ENCODE results near the gene PAK1.
"Not testable (repeated sequence)": the region's sequence is repeated elsewhere in the genome, so short reads cannot be mapped to it uniquely, and the experiment has no call there.

Gene PAK1

GRCh38 chr11:77510851-77511250 lies 37.0 kb upstream of the PAK1 start:
- TF ChIP-seq Cebpa-rat (IDR thresholded peaks at IDR 0.05): no peak
- no peak overlapping the region for H3K27ac ChIP-seq
- H3K4me3 ChIP-seq: no peak overlapping the region
- H3K4me2 ChIP-seq: peak overlapping the region in 3 of 11 experiments; percentile 71 to 88 (median 82); a peak in 3 of 22 replicates
- H3K27me3 ChIP-seq: no peaks in the 10 kb centered on the region
- H4K20me1 ChIP-seq: no peaks in the 10 kb centered on the region
- H3K9ac ChIP-seq: no peak overlapping the region
- H3K9me3 ChIP-seq (replicated peaks in 1 of 11): no peaks in the 10 kb centered on the region
- H3K4me1 ChIP-seq: peaks cover 0 to 24% (median 11%) of the 10 kb centered on the region in 10 experiments; a peak in 11 of 20 replicates
- no peaks in the 10 kb centered on the region for H3K36me3 ChIP-seq

GRCh38 chr11:77510095-77510494 lies 36.2 kb upstream of the PAK1 start:
- no peaks in the 10 kb centered on the region for H3K36me3 ChIP-seq
- no peak overlapping the region for H3K9ac ChIP-seq
- no peak overlapping the region for H3K4me2 ChIP-seq
- TF ChIP-seq Cebpa-rat (IDR thresholded peaks at IDR 0.05): no peak
- H3K27ac ChIP-seq: no peak overlapping the region
- H3K4me1 ChIP-seq: peaks cover 0 to 24% (median 11%) of the 10 kb centered on the region in 10 experiments; a peak in 11 of 20 replicates
- no peak overlapping the region for H3K4me3 ChIP-seq
- no peaks in the 10 kb centered on the region for H3K9me3 ChIP-seq (replicated peaks in 1 of 11)
- no peaks in the 10 kb centered on the region for H4K20me1 ChIP-seq
- H3K27me3 ChIP-seq: no peaks in the 10 kb centered on the region

- Histone ChIP-seq H4K20me1 (no peaks in the 10 kb centered on the region), H3K27ac (no peak overlapping the region), H3K36me3 (no peaks in the 10 kb centered on the region), H3K4me2 (no peak overlapping the region), H3K4me3 (no peak overlapping the region), H3K9me3 (replicated peaks in 1 of 11) (no peaks in the 10 kb centered on the region), H3K27me3 (no peaks in the 10 kb centered on the region), H3K9ac (no peak overlapping the region), H3K4me1 (peaks cover 0 to 28% (median 11%) of the 10 kb centered on the region in 10 experiments; a peak in 11 of 20 replicates)
- no peak for TF ChIP-seq Cebpa-rat (IDR thresholded peaks at IDR 0.05)
Measured at GRCh38 chr11:77508019-77508418, 34.1 kb upstream of the PAK1 start.

- H3K36me3 ChIP-seq: no peaks in the 10 kb centered on the region
- no peaks in the 10 kb centered on the region for H3K27me3 ChIP-seq
- no peak overlapping the region for H3K4me3 ChIP-seq
- no peak overlapping the region for H3K9ac ChIP-seq
- H3K4me2 ChIP-seq: no peak overlapping the region
- H3K4me1 ChIP-seq: peaks cover under 1 to 29% (median 11%) of the 10 kb centered on the region in 10 experiments
- no peak overlapping the region for H3K27ac ChIP-seq
- no peaks in the 10 kb centered on the region for H3K9me3 ChIP-seq (replicated peaks in 1 of 11)
- no peaks in the 10 kb centered on the region for H4K20me1 ChIP-seq
- TF ChIP-seq Cebpa-rat (IDR thresholded peaks at IDR 0.05): no peak
Measured at GRCh38 chr11:77506857-77507256, 33.0 kb upstream of the PAK1 start.

- Histone ChIP-seq H3K36me3 (no peaks in the 10 kb centered on the region), H3K9ac (no peak overlapping the region), H3K4me1 (peaks cover 8 to 29% (median 16%) of the 10 kb centered on the region in 10 experiments), H3K4me3 (no peak overlapping the region), H3K9me3 (replicated peaks in 1 of 11) (no peaks in the 10 kb centered on the region), H3K27ac (no peak overlapping the region), H3K27me3 (no peaks in the 10 kb centered on the region), H3K4me2 (no peak overlapping the region), H4K20me1 (no peaks in the 10 kb centered on the region)
- no peak for TF ChIP-seq Cebpa-rat (IDR thresholded peaks at IDR 0.05)
Measured at GRCh38 chr11:77505956-77506355, 32.1 kb upstream of the PAK1 start.

- Histone ChIP-seq H3K4me3 (no peak overlapping the region), H3K9ac (no peak overlapping the region), H3K36me3 (no peaks in the 10 kb centered on the region), H3K27me3 (no peaks in the 10 kb centered on the region), H3K27ac (no peak overlapping the region), H4K20me1 (no peaks in the 10 kb centered on the region), H3K9me3 (replicated peaks in 1 of 11) (no peaks in the 10 kb centered on the region), H3K4me1 (peaks cover 8 to 42% (median 16%) of the 10 kb centered on the region in 10 experiments), H3K4me2 (peak overlapping the region in 2 of 11 experiments; percentile 81 to 92; a peak in 3 of 22 replicates)
- TF ChIP-seq Cebpa-rat (IDR thresholded peaks at IDR 0.05): no peak
Measured at GRCh38 chr11:77503006-77503405, 29.1 kb upstream of the PAK1 start.

- TF ChIP-seq Cebpa-rat (IDR thresholded peaks at IDR 0.05): no peak
- H3K36me3 ChIP-seq: no peaks in the 10 kb centered on the region
- H3K4me1 ChIP-seq: peaks cover 8 to 45% (median 16%) of the 10 kb centered on the region in 10 experiments
- no peaks in the 10 kb centered on the region for H4K20me1 ChIP-seq
- H3K27ac ChIP-seq: no peak overlapping the region
- no peaks in the 10 kb centered on the region for H3K27me3 ChIP-seq
- no peak overlapping the region for H3K4me3 ChIP-seq
- H3K9ac ChIP-seq: no peak overlapping the region
- H3K4me2 ChIP-seq: peak overlapping the region in 6 of 11 experiments; percentile 4 to 92 (median 18); a peak in 7 of 22 replicates
- no peaks in the 10 kb centered on the region for H3K9me3 ChIP-seq (replicated peaks in 1 of 11)
Measured at GRCh38 chr11:77502346-77502905, 28.5 kb upstream of the PAK1 start.

- Histone ChIP-seq H3K27ac (peak overlapping the region in 1 of 11 experiments; percentile 35; a peak in 2 of 22 replicates), H3K27me3 (no peaks in the 10 kb centered on the region), H3K4me2 (peak overlapping the region in 10 of 11 experiments; percentile 1 to 92 (median 53); a peak in 15 of 22 replicates), H3K4me1 (peaks cover 8 to 50% (median 16%) of the 10 kb centered on the region in 10 experiments), H3K36me3 (no peaks in the 10 kb centered on the region), H3K9ac (0 out of 22 replicates have a peak overlapping the region, but pooled peaks of 1 of the 11 experiments have one; percentile 15), H3K4me3 (no peak overlapping the region), H4K20me1 (no peaks in the 10 kb centered on the region), H3K9me3 (replicated peaks in 1 of 11) (no peaks in the 10 kb centered on the region)
- TF ChIP-seq Cebpa-rat (IDR thresholded peaks at IDR 0.05): no peak
Measured at GRCh38 chr11:77501758-77502157, 27.9 kb upstream of the PAK1 start.

- H3K27ac ChIP-seq: no peak overlapping the region
- H3K4me2 ChIP-seq: peak overlapping the region in 2 of 11 experiments; percentile 10 to 47; a peak in 3 of 22 replicates
- H3K9ac ChIP-seq: no peak overlapping the region
- no peak for TF ChIP-seq Cebpa-rat (IDR thresholded peaks at IDR 0.05)
- peaks cover 8 to 40% (median 12%) of the 10 kb centered on the region in 10 experiments for H3K4me1 ChIP-seq
- H3K36me3 ChIP-seq: no peaks in the 10 kb centered on the region
- H4K20me1 ChIP-seq: no peaks in the 10 kb centered on the region
- H3K4me3 ChIP-seq: no peak overlapping the region
- no peaks in the 10 kb centered on the region for H3K27me3 ChIP-seq
- H3K9me3 ChIP-seq (replicated peaks in 1 of 11): no peaks in the 10 kb centered on the region
Measured at GRCh38 chr11:77497368-77497767, 23.5 kb upstream of the PAK1 start.

GRCh38 chr11:77495526-77495925 lies 21.6 kb upstream of the PAK1 start:
- Histone ChIP-seq H3K4me1 (peaks cover 0 to 21% (median 0%) of the 10 kb centered on the region in 10 experiments; a peak in 6 of 20 replicates), H3K9ac (no peak overlapping the region), H3K9me3 (replicated peaks in 1 of 11) (no peaks in the 10 kb centered on the region), H3K4me3 (no peak overlapping the region), H4K20me1 (no peaks in the 10 kb centered on the region), H3K27ac (no peak overlapping the region), H3K36me3 (no peaks in the 10 kb centered on the region), H3K27me3 (no peaks in the 10 kb centered on the region), H3K4me2 (no peak overlapping the region)
- TF ChIP-seq Cebpa-rat (IDR thresholded peaks at IDR 0.05): no peak

- not testable (repeated sequence) for H4K20me1 ChIP-seq; H3K9me3 ChIP-seq (replicated peaks in 1 of 11); H3K27ac ChIP-seq; H3K4me3 ChIP-seq; H3K27me3 ChIP-seq; H3K4me2 ChIP-seq; H3K4me1 ChIP-seq; H3K9ac ChIP-seq; H3K36me3 ChIP-seq
Measured at GRCh38 chr11:77490035-77490434, 16.1 kb upstream of the PAK1 start.
